Brain microvascular endothelial cell (primary cell): ENCODE results near the gene GNAT3.

Source experiments
- DNase-seq: peaks from one replicate; pipeline ENCODE4 v3.0.0-alpha.2; 2020
- H3K27ac ChIP-seq: fragments of 250-450 bp; sonication (Bioruptor Pico); 2 replicates; pipeline ENCODE4 v1.5.1; 2020; ENCODE audit warnings: mild to moderate bottlenecking, moderate library complexity
- H3K27me3 ChIP-seq: fragments of 250-450 bp; sonication (Bioruptor Pico); replicated peaks from 2 replicates; pipeline ENCODE4 v1.5.1; 2020; ENCODE audit warnings: mild to moderate bottlenecking
- H3K36me3 ChIP-seq: fragments of 250-450 bp; sonication (Bioruptor Pico); replicated peaks from 2 replicates; pipeline ENCODE4 v1.5.1; 2020; ENCODE audit warnings: mild to moderate bottlenecking
- H3K4me3 ChIP-seq: 2 replicates; pipeline ENCODE4 v1.5.1; 2011; ENCODE audit warnings: low read depth, mild to moderate bottlenecking, control low read depth, low read length, moderate library complexity
- CTCF ChIP-seq: IDR thresholded peaks from 2 replicates; pipeline ENCODE4 v1.5.1; 2011; ENCODE audit warnings: low read depth, mild to moderate bottlenecking, moderate library complexity, low read length, control low read depth, inconsistent platforms; ENCODE audit errors: missing control alignments
- in situ Hi-C: cut with HindIII; loops from 2 replicates; pipeline ENCODE4 v1.10.0; 2017; ENCODE audit warnings: low sequenced_read_pairs, low pct_ligation_motif_present

GNAT3 gene

DNA sequence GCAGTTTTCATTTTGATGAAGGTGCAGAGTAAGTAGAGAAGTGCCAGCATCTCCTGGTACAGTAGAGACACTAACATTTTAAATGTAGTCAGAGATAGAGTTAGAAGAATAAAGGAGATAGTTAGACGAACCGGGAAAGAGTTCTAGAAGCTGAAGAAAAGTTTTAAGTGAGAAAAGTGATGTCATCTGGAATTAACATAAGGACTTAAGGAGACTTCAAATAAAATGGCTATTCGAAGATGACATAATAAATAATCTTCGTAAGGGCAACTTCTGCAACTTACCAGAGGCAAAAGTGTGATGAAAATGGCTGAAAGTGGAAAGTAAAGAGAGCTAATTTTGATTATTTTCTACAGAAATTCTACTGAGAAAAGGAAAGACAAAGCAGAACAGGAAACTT, 20.4 kb downstream of the GNAT3 start:
- Histone ChIP-seq H3K4me3 (no peak overlapping the region), H3K36me3 (no peaks in the 10 kb centered on the region), H3K27ac (no peak overlapping the region), H3K27me3 (no peaks in the 10 kb centered on the region)
- no peak for DNase-seq
- TF ChIP-seq CTCF, result no peak
- in situ Hi-C loops, result no loop called here

- no peaks in the 10 kb centered on the region for H3K27me3 ChIP-seq
- H3K27ac ChIP-seq, result no peak overlapping the region
- in situ Hi-C loops, result no loop called here
- TF ChIP-seq CTCF, result no peak
- H3K36me3 ChIP-seq, result no peaks in the 10 kb centered on the region
- DNase-seq, result no peak
- no peak overlapping the region for H3K4me3 ChIP-seq
Measured at GRCh38 chr7:80488851-80489370, 23.0 kb downstream of the GNAT3 start.

GRCh38 chr7:80488406-80488805, 23.5 kb downstream of the GNAT3 start:
- no peaks in the 10 kb centered on the region for H3K27me3 ChIP-seq
- H3K36me3 ChIP-seq, result no peaks in the 10 kb centered on the region
- H3K4me3 ChIP-seq, result no peak overlapping the region
- DNase-seq, result no peak
- no peak overlapping the region for H3K27ac ChIP-seq
- in situ Hi-C loops, result no loop called here
- no peak for TF ChIP-seq CTCF

GRCh38 chr7:80485721-80486120, 26.1 kb downstream of the GNAT3 start:
- Histone ChIP-seq H3K27me3 (no peaks in the 10 kb centered on the region), H3K4me3 (no peak overlapping the region), H3K27ac (no peak overlapping the region), H3K36me3 (no peaks in the 10 kb centered on the region)
- in situ Hi-C loops, result no loop called here
- DNase-seq, result no peak
- TF ChIP-seq CTCF, result no peak

GRCh38 chr7:80482950-80483349, 28.9 kb downstream of the GNAT3 start:
- no peak overlapping the region for H3K4me3 ChIP-seq
- no peaks in the 10 kb centered on the region for H3K27me3 ChIP-seq
- no peaks in the 10 kb centered on the region for H3K36me3 ChIP-seq
- no peak for TF ChIP-seq CTCF
- in situ Hi-C loops, result no loop called here
- H3K27ac ChIP-seq, result no peak overlapping the region
- DNase-seq, result no peak

DNA sequence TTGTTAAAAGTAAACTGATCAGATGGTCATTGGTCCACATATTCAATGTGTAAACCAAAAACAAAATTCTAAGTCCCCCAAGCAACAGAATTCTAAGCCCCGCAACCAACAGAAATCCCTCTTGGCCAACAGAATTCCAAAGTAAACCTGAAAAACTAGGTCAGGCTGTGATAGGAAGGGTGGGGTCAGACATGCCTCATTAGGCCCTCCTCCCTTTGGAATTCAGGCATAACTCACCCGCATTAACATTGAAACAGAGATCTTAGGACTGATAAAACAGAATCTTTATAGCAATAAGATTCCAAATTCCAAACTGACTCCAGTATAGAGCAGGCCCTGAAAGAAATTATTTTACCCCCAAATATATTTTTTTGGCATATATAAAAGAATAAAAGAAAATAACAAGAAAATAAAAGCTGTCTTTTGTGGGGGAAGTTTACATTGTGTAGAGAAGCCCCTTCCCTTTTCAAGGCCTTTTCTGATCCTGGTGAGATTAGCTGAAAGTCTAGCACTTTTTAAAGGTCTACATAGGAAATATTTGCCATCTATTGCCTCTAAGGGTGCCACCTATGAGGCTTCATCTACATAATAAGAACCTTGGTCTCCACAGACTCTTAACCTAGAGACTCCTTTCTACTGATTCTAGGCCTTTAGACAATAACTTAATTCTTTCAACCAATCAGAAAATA, 30.5 kb downstream of the GNAT3 start:
- in situ Hi-C loops, result no loop called here
- Histone ChIP-seq H3K4me3 (no peak overlapping the region), H3K27ac (peak overlapping the region; percentile 56), H3K27me3 (no peaks in the 10 kb centered on the region), H3K36me3 (no peaks in the 10 kb centered on the region)
- no peak for TF ChIP-seq CTCF
- DNase-seq, result peak; percentile 46
